NCI-H128 (cell line): ENCODE measurements around the gene IL3.

Source experiments
- DNase-seq: peaks from one replicate; lab custom pipeline; 2025; ENCODE audit not compliant: unreplicated experiment; lab: John Stamatoyannopoulos, UW

Gene IL3

GRCh38 chr5:132072070-132072469, 11.6 kb downstream of the IL3 start:
- no peak for DNase-seq

- DNase-seq: no peak
Observed at GRCh38 chr5:132072528-132072927, 12.1 kb downstream of the IL3 start.

GRCh38 chr5:132073231-132074013, 13.0 kb downstream of the IL3 start, which contains the start of gene CSF2:
TSS of gene CSF2 (plus strand) at chr5:132073789. CDS start at chr5:132073824, 35 bp downstream.
- DNase-seq: no peak

DNA sequence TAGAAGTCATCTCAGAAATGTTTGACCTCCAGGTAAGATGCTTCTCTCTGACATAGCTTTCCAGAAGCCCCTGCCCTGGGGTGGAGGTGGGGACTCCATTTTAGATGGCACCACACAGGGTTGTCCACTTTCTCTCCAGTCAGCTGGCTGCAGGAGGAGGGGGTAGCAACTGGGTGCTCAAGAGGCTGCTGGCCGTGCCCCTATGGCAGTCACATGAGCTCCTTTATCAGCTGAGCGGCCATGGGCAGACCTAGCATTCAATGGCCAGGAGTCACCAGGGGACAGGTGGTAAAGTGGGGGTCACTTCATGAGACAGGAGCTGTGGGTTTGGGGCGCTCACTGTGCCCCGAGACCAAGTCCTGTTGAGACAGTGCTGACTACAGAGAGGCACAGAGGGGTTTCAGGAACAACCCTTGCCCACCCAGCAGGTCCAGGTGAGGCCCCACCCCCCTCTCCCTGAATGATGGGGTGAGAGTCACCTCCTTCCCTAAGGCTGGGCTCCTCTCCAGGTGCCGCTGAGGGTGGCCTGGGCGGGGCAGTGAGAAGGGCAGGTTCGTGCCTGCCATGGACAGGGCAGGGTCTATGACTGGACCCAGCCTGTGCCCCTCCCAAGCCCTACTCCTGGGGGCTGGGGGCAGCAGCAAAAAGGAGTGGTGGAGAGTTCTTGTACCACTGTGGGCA, 13.8 kb downstream of the IL3 start:
- DNase-seq: no peak

- DNase-seq: no peak
Observed at GRCh38 chr5:132074772-132075718, 14.6 kb downstream of the IL3 start.

GRCh38 chr5:132075719-132076077, 15.2 kb downstream of the IL3 start:
- no peak for DNase-seq

DNA sequence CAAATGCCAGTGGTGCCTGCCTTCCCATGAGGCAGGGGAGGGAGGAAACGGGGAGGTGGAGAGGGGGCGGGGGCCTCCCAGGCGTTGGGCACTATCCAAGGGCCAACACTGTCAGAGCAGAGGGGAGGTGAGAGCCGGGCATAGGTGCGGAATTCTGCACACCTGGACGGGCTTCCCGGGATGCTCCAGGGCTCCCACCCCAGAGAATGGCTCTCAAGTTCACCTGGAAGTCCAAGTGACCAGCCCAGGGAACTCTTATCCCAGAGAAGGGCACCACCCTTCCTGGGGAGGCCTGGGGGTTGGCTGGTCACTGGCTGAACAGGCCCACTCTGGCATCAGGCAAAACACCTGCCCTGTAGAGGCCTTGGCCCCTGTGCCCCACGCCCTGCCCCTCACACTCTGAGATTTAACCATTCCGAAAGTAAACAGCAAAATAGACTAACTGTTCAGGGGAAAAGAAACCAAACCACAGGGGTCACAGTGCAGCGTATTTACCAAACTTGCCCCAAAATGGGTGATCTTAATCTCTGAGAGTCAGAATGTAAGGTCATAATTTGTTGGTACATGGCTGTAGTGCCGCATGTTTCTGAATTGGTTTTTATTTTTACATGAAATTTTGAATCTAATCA, 15.9 kb downstream of the IL3 start:
- DNase-seq: no peak

GRCh38 chr5:132076983-132077382, 16.5 kb downstream of the IL3 start:
- DNase-seq: no peak

GRCh38 chr5:132079081-132079480, 18.6 kb downstream of the IL3 start:
- no peak for DNase-seq

DNA sequence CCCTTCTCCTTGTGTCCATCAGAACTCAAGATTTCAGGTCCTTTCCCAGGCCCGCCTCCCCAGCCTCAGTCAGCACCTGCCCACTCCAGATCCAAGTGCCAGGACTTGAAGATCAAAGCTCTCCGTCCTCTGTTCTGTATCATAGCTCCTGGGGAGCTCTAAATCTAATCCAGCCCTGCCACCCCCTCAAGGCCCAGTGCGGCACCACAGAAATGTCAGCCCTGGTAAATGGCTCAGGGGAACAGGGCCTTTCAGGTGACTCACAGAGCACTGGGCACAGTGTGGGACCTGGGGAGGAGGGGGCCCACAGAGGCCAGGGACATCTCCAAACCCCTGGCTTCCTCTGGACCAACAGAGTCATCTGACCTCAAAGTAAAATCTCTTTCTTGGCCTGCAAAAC, 19.2 kb downstream of the IL3 start:
- DNase-seq: no peak

DNA sequence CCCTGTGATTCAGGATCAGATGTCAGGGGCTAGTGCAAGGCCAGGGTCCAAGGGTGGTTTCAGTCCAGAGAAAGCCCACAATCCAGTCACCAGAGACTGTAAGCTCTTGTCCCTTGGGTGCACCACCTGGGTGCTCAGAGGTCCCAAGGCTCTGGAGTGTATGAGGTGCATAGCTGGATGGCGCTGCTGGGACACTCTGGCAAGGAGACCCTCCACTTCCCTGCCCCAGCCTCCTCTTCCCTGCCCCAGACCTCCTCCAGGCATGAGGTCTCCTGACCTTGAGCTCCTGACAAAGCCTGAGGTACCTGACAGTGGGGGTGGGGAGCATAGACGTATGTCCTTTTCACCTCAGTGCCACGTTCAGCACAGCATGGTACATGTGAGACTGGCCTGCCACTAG, 20.1 kb downstream of the IL3 start:
- no peak for DNase-seq

DNA sequence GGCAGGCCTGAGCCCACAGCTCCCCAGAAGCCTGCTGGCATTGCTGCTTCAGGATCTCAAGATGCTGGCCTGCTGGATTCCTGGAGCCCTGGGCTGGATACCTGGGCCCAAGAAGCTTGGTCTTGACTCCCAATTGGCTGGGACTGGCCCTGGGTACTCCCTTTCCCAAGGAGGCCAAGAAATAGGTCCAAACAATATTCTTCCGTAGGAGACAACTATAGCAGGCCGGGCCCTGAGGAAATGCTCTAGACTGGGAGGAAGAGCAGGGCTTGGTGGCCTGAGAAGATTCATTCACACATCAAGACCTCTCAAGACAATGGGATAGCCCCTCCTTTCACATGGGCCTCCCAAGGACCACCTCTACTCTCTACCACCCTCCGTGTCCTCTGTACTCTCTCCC, 21.0 kb downstream of the IL3 start:
- DNase-seq: no peak

DNA sequence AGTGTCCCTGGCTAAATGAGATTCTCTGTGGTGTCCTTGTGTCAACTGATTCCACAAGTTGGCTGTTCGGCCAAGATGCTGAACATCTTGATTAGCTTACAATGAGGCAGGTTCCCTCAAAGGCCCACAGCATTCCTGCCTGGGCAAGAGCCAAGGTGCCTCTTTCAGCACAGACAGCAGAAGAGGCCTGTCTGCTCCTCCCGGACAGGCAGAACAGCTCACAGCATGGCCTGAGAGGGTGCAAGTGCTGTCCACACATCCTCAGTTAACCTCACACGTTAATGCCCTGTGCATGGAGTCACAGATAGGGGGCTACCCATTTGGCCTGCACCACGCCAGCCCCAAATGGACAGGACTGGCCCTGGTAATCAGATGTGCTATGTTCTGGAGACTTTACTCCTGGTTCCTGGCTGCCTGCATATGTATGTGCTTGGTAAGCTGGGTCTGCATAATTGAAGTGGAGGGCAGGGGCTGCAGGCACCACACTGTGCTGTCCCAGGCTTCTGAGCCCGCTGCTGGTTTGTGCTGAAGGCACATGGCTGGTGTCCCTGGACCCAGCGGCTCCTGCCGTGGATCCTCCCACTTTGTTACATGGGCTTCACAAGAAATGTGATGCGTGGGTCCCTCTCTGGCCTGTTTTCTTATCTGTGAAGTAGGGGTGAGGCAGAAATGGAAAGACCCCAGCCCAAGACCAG, 22.0 kb downstream of the IL3 start:
- DNase-seq: no peak

DNA sequence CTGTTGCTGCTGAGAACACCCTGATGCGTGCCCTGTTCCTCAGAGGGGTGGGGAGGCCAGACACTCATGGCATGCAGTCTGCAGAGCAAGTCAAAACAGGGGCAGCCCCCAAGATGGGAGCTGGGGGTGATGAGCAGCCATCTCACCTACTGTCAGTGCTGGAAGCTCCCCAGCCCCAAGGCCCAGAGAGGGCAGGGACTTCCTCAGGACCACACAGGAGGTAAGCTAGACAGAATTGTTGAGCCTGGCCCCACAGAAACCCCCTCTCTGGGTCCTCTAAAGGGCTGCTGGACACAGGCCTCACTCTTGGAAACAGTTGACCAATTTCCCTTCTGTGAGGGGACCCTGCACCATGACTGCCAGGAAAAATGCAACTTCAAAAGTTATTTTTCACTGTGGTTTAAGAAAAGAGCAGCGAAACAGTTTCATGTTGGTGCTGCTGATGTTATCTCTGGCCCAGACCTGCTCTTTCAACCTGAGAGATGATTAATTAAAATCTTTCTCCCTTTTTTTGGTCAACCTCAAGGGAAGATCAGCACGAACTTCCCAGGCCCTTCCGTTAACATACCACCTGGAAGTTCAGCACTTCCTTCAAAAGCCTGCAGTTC, 22.7 kb downstream of the IL3 start:
- DNase-seq: no peak

GRCh38 chr5:132085686-132086085, 25.2 kb downstream of the IL3 start:
- DNase-seq: no peak

- no peak for DNase-seq
Observed at GRCh38 chr5:132086277-132086794, 25.9 kb downstream of the IL3 start.

- DNase-seq: no peak
Observed at GRCh38 chr5:132087176-132087575, 26.7 kb downstream of the IL3 start.

DNA sequence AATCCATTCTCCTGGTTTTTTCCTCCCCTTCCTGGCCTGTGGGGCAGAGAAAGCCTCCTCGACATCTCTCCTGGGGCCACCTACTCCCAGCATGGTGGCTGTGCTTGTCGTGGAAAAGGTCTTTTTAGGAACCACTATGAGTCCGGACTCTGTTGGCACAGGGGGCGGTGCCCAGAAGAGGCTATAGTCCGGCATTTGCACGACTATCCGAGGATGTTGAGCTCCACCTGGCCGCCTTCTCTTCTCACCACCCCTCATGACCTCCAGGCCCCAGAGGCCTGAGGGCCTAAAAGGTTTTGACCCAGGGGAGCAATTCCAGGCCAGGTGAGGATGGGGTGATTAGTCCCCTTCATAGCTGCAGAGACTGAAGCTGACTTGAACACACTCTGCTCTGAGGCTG, 27.2 kb downstream of the IL3 start:
- no peak for DNase-seq

- DNase-seq: no peak
Observed at GRCh38 chr5:132089363-132089762, 28.9 kb downstream of the IL3 start.

GRCh38 chr5:132090107-132090506, 29.7 kb downstream of the IL3 start:
- DNase-seq: no peak
